LoVo (cell line): Measurements from ENCODE around the gene HOXA6.
A peak's percentile ranks its signal among the peaks of the same experiment; 100 is the strongest.

Source experiments
- DNase-seq: peaks from one replicate; pipeline ENCODE4 v3.0.0-alpha.2; 2016; ENCODE audit warnings: low spot score

HOXA6 gene

DNA sequence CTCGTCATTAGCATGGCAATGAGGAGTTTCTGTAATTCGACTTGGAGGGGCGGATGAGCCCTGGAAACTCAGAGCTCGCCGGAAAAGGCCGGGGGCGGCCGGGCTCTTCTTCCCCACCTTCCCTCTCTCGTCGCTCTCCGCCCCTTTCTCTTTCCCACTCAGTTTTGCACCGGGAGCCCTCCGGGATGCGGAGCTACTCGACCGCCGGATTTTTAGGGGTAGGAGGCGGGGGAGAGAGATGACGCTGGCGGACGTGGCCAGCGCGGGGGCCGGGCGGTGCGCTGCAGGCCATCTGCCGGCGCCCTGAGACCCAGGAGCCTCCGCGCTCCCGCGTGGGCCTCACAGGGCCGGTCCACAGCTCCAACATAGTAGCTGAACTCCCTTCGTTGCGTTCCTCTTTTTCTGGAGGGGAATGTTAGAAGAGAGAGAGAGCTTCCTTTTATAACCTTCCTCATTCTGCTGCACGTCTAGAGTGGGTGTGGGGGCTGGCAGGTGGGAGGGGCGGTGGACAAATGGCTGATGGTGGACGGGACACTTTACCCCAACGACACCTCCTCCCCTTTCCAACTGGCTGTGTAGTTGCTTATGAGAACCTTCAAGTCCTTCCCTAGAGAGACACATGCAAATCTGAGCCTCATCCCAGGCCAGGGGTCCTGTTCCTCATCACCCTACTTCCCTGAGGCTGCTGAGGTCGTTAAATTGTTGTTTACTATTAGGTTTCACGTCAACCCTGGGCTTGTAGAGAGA lies 50.6 kb downstream of the HOXA6 start:
- DNase-seq: no peak

DNA sequence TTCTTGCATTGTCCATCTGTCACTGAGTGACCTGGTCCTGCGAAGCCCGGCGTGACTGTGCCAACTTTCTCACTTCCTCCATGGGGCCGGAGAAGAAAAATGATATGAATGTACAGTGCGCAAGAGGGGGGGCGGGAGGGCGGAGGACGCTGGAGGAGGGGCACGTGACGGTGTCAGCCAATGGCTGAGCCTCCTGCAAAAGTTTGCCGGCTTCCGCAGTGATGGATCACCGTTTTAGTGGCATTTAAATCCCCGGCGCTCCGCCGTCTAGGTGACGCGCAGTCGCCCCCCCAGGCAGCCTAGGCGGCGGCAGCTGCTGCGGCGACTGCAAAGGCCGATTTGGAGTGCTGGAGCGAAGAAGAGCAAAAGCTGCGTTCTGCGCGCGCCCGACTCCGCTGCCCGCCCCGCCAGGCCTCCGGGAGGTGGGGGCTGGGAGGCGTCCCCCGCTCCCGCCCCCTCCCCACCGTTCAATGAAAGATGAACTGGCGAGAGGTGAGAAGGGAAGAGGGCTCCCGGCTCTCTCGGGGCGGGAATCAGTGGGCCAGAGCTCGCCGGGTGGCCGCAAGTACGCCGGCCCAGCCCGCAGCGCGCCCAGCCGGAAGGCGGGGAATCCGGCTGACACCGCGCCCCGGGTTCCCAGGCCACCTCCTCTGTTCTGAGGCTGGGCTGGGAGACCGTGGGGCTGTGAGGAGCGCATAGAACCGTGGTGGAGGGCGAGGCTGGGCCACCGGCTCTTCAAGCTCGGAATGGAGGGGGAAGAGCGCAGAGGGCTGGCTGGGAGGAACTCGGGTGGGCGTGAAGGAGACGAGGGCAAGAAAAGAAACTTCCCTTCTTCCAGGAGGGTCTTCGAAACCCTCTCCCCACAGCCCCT lies 51.4 kb downstream of the HOXA6 start, which contains the start of gene HOXA1:
TSS of gene HOXA1 (minus strand) at position 104 of the 871 bp plus-strand sequence. CDS start at position 16, 88 bp downstream.
- peak; percentile 98 for DNase-seq
